K562 (cell line): ENCODE data around the gene ZER1. TPM values are rescaled to one million over a fixed set of nuclear protein-coding genes. Genes with fewer than 3 reads are reported as not detected.
"Not testable (repeated sequence)": the region's sequence is repeated elsewhere in the genome, so short reads cannot be mapped to it uniquely, and the experiment has no call there.

Experiments used
- ATAC-seq: fragments of 200-7000 bp; cut with Tn5 transposase; 3 replicates; pipeline ENCODE4 v1.9.1; 2020; ENCODE audit warnings: moderate library complexity
- BruUV-seq: library from RNA; stranded (reverse); fragments of 400-500 nt; replicated peaks from 2 replicates; lab custom pipeline; 2021; lab: Mats Ljungman, UMichigan
- CTCF ChIA-PET: fragments of 300-600 bp; formaldehyde crosslinking; extraction: SDS; loops from one replicate; lab custom pipeline; 2021; ENCODE audit warnings: low intra/inter-chr PET ratio; lab: Yijun Ruan, JAX
- POLR2A ChIA-PET: fragments of 300-600, 350-650 bp; sonication (Branson Sonifier 250); formaldehyde crosslinking; extraction: SDS; loops from one replicate; lab custom pipeline; 2021; ENCODE audit warnings: antibody characterized with exemption, inconsistent platforms; lab: Yijun Ruan, JAX
- DNase-seq, 4 experiments: peaks; one replicate each; pipeline versions ENCODE4 v3.0.0 to v3.0.0-alpha.2; 2011 to 2018; ENCODE audit warnings: low spot score in 3 of 4, mixed read lengths in 3 of 4; ENCODE audit errors: extremely low read depth in 1 of 4
- FAIRE-seq: peaks from 2 replicates; lab custom pipeline; 2011; peaks lifted over from hg19 to GRCh38; lab: Jason Lieb, UNC
- H2AFZ ChIP-seq: 2 replicates; pipeline ENCODE4 v1.6.0; 2011; ENCODE audit warnings: low read depth, low read length, control low read depth, inconsistent platforms
- H3K27ac ChIP-seq: fragments of 200-600 bp; 3 replicates; pipeline ENCODE4 v1.8.0; 2011; ENCODE audit warnings: low read depth, mild to moderate bottlenecking, control low read depth, inconsistent platforms, low read length, moderate library complexity, mixed read lengths; ENCODE audit errors: extremely low read depth
- H3K27me3 ChIP-seq, 2 experiments: fragments of 300-600 bp in 1 of 2; 2 replicates in 1 of 2; 3 replicates in 1 of 2; pipeline versions ENCODE4 v1.6.0 to v1.8.0; 2011; ENCODE audit warnings: inconsistent platforms in 2 of 2, low read length in 2 of 2, mild to moderate bottlenecking in 1 of 2, mixed read lengths in 1 of 2, moderate library complexity in 1 of 2; ENCODE audit not compliant: control insufficient read depth in 2 of 2, insufficient read depth in 2 of 2
- H3K36me3 ChIP-seq: fragments of 300-600 bp; 3 replicates; pipeline ENCODE4 v1.8.0; 2011; ENCODE audit warnings: mild to moderate bottlenecking, low read length, inconsistent platforms; ENCODE audit not compliant: control insufficient read depth, insufficient read depth
- H3K4me1 ChIP-seq, 2 experiments: fragments of 200-600 bp in 1 of 2; replicated peaks in 1 of 2; 2 replicates in 1 of 2; 3 replicates in 1 of 2; pipeline versions ENCODE4 v1.5.1 to v1.8.0; 2011; ENCODE audit warnings: inconsistent platforms in 2 of 2, low read length in 2 of 2, mild to moderate bottlenecking in 1 of 2, mixed read lengths in 1 of 2, moderate library complexity in 1 of 2; ENCODE audit not compliant: control insufficient read depth in 2 of 2, insufficient read depth in 2 of 2
- H3K4me2 ChIP-seq: 2 replicates; pipeline ENCODE4 v1.6.1; 2011; ENCODE audit warnings: low read length, control low read depth, inconsistent platforms, mixed read lengths; ENCODE audit not compliant: insufficient read depth
- H3K4me3 ChIP-seq: fragments of 200-600 bp; sonication (generic), shearing (Covaris generic); 2 replicates; pipeline ENCODE4 v1.5.1; 2016; ENCODE audit warnings: control low read depth, inconsistent platforms
- H3K79me2 ChIP-seq: fragments of 200-600 bp; 3 replicates; pipeline ENCODE4 v1.8.0; 2011; ENCODE audit warnings: low read length, inconsistent platforms; ENCODE audit not compliant: control insufficient read depth, insufficient read depth
- H3K9ac ChIP-seq, 2 experiments: 2 replicates each; pipeline versions ENCODE4 v1.6.0 to v1.6.1; 2011; ENCODE audit warnings: low read depth in 2 of 2, low read length in 2 of 2, control low read depth in 1 of 2, inconsistent platforms in 1 of 2, mild to moderate bottlenecking in 1 of 2, mixed read lengths in 1 of 2; ENCODE audit not compliant: insufficient read depth in 1 of 2
- H3K9me1 ChIP-seq: one replicate; pipeline ENCODE4 v1.6.0; 2011; ENCODE audit warnings: inconsistent platforms, mild to moderate bottlenecking, low read length, moderate library complexity; ENCODE audit not compliant: control insufficient read depth, insufficient read depth
- H3K9me3 ChIP-seq: replicated peaks from 2 replicates; pipeline ENCODE4 v1.5.1; 2011; ENCODE audit warnings: low read depth, low read length, inconsistent platforms; ENCODE audit not compliant: control insufficient read depth, insufficient read depth
- H4K20me1 ChIP-seq: replicated peaks from 2 replicates; pipeline ENCODE4 v1.6.1; 2011; ENCODE audit warnings: low read length, inconsistent platforms, mixed read lengths; ENCODE audit not compliant: control insufficient read depth, insufficient read depth
- DMBX1 ChIP-seq: fragments of 250-450 bp; sonication (Bioruptor Pico); IDR thresholded peaks from 2 replicates; pipeline ENCODE4 v1.8.0; 2022; ENCODE audit warnings: inconsistent platforms, mild to moderate bottlenecking, moderate library complexity, borderline replicate concordance
- FOXK2 ChIP-seq, 2 experiments: fragments of 450-650 bp; IDR thresholded peaks in 1 of 2; conservative IDR thresholded peaks in 1 of 2; 2 replicates each; pipeline ENCODE4 v1.6.1; 2016; ENCODE audit warnings: low read depth in 2 of 2, mild to moderate bottlenecking in 1 of 2
- HDAC3 ChIP-seq: fragments of 450-650 bp; IDR thresholded peaks from 2 replicates; pipeline ENCODE4 v1.6.1; 2018; ENCODE audit warnings: borderline replicate concordance, mild to moderate bottlenecking, moderate library complexity; ENCODE audit not compliant: partially characterized antibody
- NEUROD1 ChIP-seq: fragments of 150-350 bp; IDR thresholded peaks from 2 replicates; pipeline ENCODE4 v1.6.1; 2014; ENCODE audit warnings: borderline replicate concordance, low read length, low read depth; ENCODE audit not compliant: partially characterized antibody
- NR2C2 ChIP-seq, 2 experiments: fragments of 200-800 bp in 1 of 2; sonication (Bioruptor generic) in 1 of 2; sonication (generic) in 1 of 2; formaldehyde crosslinking in 1 of 2; IDR thresholded peaks; 2 replicates each; pipeline versions ENCODE4 v1.6.1 to v1.8.0; 2016 to 2022; ENCODE audit warnings: mild to moderate bottlenecking in 1 of 2, missing compliant biosample characterization in 1 of 2, missing genetic modification characterization in 1 of 2, missing genetic modification reagents in 1 of 2
- ZNF121 ChIP-seq: sonication (generic); formaldehyde crosslinking; conservative IDR thresholded peaks from 2 replicates; pipeline ENCODE4 v1.8.0; 2022; ENCODE audit warnings: missing genetic modification reagents
- WGBS: fragments of 100-300 bp; shearing (Covaris generic); methylation state at CpG from one replicate; pipeline ENCODE4 v1.1.6; 2016; ENCODE audit warnings: low coverage, mixed read lengths; ENCODE audit not compliant: insufficient coverage; ENCODE audit errors: missing lambda C conversion rate; 5-methylcytosine and 5-hydroxymethylcytosine counted together
- in situ Hi-C: fragments of 300-500 bp; cut with MboI; formaldehyde crosslinking; loops from 4 replicates; pipeline ENCODE4 v1.15.0; 2018; ENCODE audit warnings: inconsistent platforms, mixed read lengths
- intact Hi-C: fragments of 100-400 bp; cut with micrococcal nuclease; formaldehyde crosslinking; loops from 2 replicates; pipeline ENCODE4 v1.14.2; 2022
- polyA plus RNA-seq, 8 experiments: library from polyadenylated mRNA; depleted of rRNA in 4 of 8; stranded (reverse) in 5 of 8; unstranded in 3 of 8; fragments of >200 nt; fragmentation: Nextera tagmentation in 2 of 8; fragmentation: Illumina TruSeq in 1 of 8; extraction: Ambion mirVana in 2 of 8; extraction: Trizol in 1 of 8; gene quantifications; 2 replicates each; pipeline versions ENCODE4 v1.2.1 to v1.2.3, GENCODE V29; 2011 to 2014; ENCODE audit warnings: inconsistent platforms in 1 of 8, missing spikeins in 1 of 8
- total RNA-seq, 7 experiments: library from RNA; depleted of rRNA in 6 of 7; stranded (reverse); fragments of >200 nt in 6 of 7; fragmentation: Illumina TruSeq in 2 of 7; extraction: Trizol in 2 of 7; gene quantifications; 2 replicates each; pipeline versions ENCODE4 v1.2.1 to v1.2.3, GENCODE V29; 2011 to 2021; ENCODE audit warnings: low replicate concordance in 1 of 7
- TF ChIP-seq, protein P1 (sequence below): fragments of 250-450 bp; sonication (Bioruptor Pico); IDR thresholded peaks from 2 replicates; pipeline ENCODE4 v1.6.1; 2021; ENCODE audit warnings: mild to moderate bottlenecking
- TF ChIP-seq, protein P2 (sequence below), 2 experiments: fragments of 450-650 bp; conservative IDR thresholded peaks; 2 replicates each; pipeline ENCODE4 v1.6.1; 2017; ENCODE audit warnings: mild to moderate bottlenecking in 2 of 2, moderate library complexity in 2 of 2
- TF ChIP-seq, protein P3 (sequence below): fragments of 450-650 bp; formaldehyde crosslinking; IDR thresholded peaks from 2 replicates; pipeline ENCODE4 v1.4.0; 2020; ENCODE audit warnings: mild to moderate bottlenecking, moderate library complexity

Gene ZER1
- total and polyA plus RNA-seq, 9 of the 15 experiments (the other 6 are each of a cell fraction or from before 2014, with no cell fraction given) = 0.07 to 10.7 (median 6.2) TPM

DNA sequence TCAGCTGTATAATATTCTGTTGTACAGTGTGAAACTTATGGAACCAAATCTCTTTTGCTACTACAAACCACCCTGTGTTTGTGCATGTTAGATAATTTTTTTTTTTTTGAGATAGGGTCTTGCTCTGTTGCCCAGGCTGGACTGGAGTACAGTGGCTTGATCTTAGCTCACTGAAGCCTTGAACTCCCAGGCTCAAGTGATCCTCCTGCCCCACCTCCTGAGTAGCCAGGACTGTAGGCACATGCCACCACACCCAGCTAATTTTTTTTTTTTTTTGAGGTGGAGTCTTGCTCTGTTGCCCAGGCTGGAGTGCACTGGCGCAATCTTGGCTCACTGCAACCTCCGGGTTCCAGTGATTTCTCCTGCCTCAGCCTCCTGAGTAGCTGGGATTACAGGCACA is 23.2 kb upstream of the ZER1 start:
- H2AFZ ChIP-seq, H3K27me3 ChIP-seq, BruUV-seq, ATAC-seq, H3K4me3 ChIP-seq, CTCF ChIA-PET, H3K4me1 ChIP-seq, H3K9ac ChIP-seq, H3K4me2 ChIP-seq, H4K20me1 ChIP-seq, DNase-seq, intact Hi-C loops, H3K9me3 ChIP-seq: not testable (repeated sequence)
- 0% methylated on average over 1 of the region's 2 CpGs for WGBS
- peaks cover 79% of the 10 kb centered on the region; the same call in 2 of the 3 replicates for H3K36me3 ChIP-seq
- peak; percentile 90 for TF ChIP-seq ZNF121
- TF ChIP-seq, all 486 proteins: peak for 1; not testable (repeated sequence) for 485
- in situ Hi-C loops, H3K79me2 ChIP-seq, H3K27ac ChIP-seq, FAIRE-seq, H3K9me1 ChIP-seq: not testable (repeated sequence)
- POLR2A ChIA-PET = interaction anchor here (0.8 to 3.1 kb wide), 3 partner anchors 11 to 35 kb away, joined by 3 to 9 read pairs (median 3); partner anchors contain the start of genes ENDOG and SPOUT1

DNA sequence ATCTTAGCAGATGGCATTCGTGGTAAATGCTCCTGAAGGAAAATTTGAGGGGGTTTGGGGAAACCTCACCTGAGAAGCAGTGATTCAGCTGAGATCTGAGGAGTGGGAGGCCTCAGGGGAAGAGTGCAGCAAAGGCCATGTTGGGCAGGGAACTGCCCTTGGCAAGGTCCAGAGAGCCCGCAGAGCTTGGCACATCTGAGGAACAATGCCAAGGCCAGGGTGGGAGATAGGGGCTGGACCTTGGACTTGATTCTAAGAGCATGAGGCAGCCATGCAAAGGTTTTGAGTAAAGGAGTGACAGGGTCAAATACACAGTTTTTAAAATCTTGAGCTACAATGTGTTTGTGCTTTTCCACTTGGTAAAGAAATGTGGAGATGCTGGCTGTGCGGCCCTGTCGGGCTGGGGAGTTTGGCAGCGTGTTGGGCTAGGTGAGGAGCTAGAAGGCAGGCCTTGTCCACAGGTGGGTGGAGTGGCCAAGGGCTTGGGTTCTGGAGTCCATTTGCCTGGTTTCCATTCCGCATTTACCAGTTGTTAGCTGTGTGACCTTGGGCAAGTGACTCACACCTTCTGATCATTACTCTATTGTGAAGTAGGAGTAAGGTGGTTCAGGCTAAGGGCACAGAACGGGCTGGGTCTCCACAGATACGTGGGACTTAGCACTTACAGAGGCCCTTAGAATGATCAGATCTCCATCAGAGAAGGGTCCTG is 21.4 kb upstream of the ZER1 start:
- H3K9ac ChIP-seq = no peak overlapping the region
- no peak overlapping the region for H2AFZ ChIP-seq
- no peak overlapping the region for H3K4me3 ChIP-seq
- POLR2A ChIA-PET = interaction anchor here (2.9 to 3.1 kb wide), 2 partner anchors 13 to 15 kb away, joined by 9 to 12 read pairs; no protein-coding TSS in a partner anchor
- H4K20me1 ChIP-seq = no peaks in the 10 kb centered on the region
- intact Hi-C loops (no loop called here), in situ Hi-C loops (no loop called here)
- peaks cover 8% of the 10 kb centered on the region for H3K79me2 ChIP-seq
- peaks cover 73% of the 10 kb centered on the region for H3K36me3 ChIP-seq
- WGBS = 77% methylated on average over 8 of the region's 8 CpGs
- FAIRE-seq (no peak), ATAC-seq (no peak), DNase-seq (peak in 1 of 4 experiments; percentile 3)
- H3K9me3 ChIP-seq = no peaks in the 10 kb centered on the region
- no peak overlapping the region for H3K27ac ChIP-seq
- H3K4me1 ChIP-seq = peaks cover 4% of the 10 kb centered on the region in 2 experiments; a peak in 3 of 5 replicates
- CTCF ChIA-PET = no interaction called here
- no peaks in the 10 kb centered on the region for H3K27me3 ChIP-seq
- H3K9me1 ChIP-seq = no peaks in the 10 kb centered on the region
- no TSS peak for BruUV-seq
- H3K4me2 ChIP-seq = no peak overlapping the region
- TF ChIP-seq, protein P1, sequence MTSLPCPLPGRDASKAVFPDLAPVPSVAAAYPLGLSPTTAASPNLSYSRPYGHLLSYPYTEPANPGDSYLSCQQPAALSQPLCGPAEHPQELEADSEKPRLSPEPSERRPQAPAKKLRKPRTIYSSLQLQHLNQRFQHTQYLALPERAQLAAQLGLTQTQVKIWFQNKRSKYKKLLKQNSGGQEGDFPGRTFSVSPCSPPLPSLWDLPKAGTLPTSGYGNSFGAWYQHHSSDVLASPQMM (CRISPR knock-in tag) = no peak
- TF ChIP-seq, protein P2, sequence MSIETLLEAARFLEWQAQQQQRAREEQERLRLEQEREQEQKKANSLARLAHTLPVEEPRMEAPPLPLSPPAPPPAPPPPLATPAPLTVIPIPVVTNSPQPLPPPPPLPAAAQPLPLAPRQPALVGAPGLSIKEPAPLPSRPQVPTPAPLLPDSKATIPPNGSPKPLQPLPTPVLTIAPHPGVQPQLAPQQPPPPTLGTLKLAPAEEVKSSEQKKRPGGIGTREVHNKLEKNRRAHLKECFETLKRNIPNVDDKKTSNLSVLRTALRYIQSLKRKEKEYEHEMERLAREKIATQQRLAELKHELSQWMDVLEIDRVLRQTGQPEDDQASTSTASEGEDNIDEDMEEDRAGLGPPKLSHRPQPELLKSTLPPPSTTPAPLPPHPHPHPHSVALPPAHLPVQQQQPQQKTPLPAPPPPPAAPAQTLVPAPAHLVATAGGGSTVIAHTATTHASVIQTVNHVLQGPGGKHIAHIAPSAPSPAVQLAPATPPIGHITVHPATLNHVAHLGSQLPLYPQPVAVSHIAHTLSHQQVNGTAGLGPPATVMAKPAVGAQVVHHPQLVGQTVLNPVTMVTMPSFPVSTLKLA (conservative IDR thresholded peaks at IDR 0.05) = no peak
- no peak for TF ChIP-seq NEUROD1
- no peak for TF ChIP-seq DMBX1 (CRISPR knock-in tag)
- TF ChIP-seq HDAC3 = no peak
- no peak for TF ChIP-seq NR2C2 (CRISPR knock-in tag; IDR thresholded peaks at IDR 0.05)
- no peak for TF ChIP-seq NR2C2 (tag; IDR thresholded peaks at IDR 0.05)
- no peak for TF ChIP-seq FOXK2 (conservative IDR thresholded peaks at IDR 0.05 in 1 of 2, IDR thresholded peaks at IDR 0.05 in 1 of 2; ENCODE audit: low read depth in 2 of 2)
- TF ChIP-seq, protein P3, sequence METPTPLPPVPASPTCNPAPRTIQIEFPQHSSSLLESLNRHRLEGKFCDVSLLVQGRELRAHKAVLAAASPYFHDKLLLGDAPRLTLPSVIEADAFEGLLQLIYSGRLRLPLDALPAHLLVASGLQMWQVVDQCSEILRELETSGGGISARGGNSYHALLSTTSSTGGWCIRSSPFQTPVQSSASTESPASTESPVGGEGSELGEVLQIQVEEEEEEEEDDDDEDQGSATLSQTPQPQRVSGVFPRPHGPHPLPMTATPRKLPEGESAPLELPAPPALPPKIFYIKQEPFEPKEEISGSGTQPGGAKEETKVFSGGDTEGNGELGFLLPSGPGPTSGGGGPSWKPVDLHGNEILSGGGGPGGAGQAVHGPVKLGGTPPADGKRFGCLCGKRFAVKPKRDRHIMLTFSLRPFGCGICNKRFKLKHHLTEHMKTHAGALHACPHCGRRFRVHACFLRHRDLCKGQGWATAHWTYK = no peak
